ENCODE data around the gene GJD3. TPM values are rescaled to one million over a fixed set of nuclear protein-coding genes. Genes with fewer than 3 reads are reported as not detected.

The GJD3 gene
- total and polyA plus RNA-seq, 9 of the 15 experiments (the other 6 are each of a cell fraction or from before 2014, with no cell fraction given), result 0.17 to 0.38 TPM; not detected in 7

DNA sequence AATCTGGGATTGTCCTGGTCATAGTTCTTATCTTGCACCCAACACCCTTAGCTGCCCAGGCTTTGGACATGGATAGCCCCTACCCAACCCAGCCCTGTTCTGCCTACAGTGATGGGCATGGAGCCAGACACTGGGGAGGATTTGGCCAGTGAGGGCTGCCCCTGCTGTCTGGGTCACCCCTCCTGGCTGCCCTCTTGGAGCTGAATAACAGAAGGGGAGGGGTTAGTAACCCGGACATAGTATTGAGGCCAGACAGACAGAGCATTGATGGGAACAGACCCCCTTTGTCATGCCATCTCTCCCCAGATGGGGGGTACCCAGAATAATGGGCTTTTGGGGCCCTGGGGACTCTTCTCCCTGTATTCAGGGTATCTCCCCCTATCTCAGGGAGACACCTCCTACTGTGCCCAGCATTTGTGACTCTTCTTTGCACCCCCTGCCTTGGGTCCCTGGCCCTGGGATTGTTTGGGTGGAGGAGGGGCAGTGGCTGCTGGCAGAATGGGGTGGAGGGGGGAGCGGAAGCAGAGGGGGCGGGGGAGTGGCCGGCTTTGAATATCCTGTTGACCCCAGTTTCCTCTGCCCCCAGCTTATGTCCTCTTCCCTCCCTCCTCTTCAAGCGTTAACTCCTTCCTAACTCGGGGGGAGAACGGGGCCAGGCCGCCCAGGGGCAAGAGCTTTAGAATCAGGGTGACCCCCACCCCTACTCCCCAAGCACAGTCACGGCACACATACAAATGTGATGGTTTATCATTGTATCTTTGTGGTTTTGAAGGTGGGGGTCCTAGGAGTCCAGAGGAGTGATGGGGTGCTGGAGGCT, 17.0 kb downstream of the GJD3 start:
- Histone ChIP-seq H4K20me1 (replicated peaks; ENCODE audit: control insufficient read depth, insufficient read depth, low read length) (0 out of 2 replicates have a peak, but pooled peaks cover 3% of the 10 kb centered on the region), H3K4me3 (no peak overlapping the region), H3K4me2 (ENCODE audit: insufficient read depth, low read length) (peak overlapping the region; percentile 38; the same call in 1 of the 2 replicates), H3K9me3 (replicated peaks; ENCODE audit: control insufficient read depth, insufficient read depth, low read depth, low read length) (no peaks in the 10 kb centered on the region), H2AFZ (ENCODE audit: low read depth, low read length) (no peak overlapping the region), H3K9me1 (ENCODE audit: control insufficient read depth, insufficient read depth, low read length) (no peaks in the 10 kb centered on the region), H3K36me3 (ENCODE audit: control insufficient read depth, insufficient read depth, low read length) (peaks cover 46% of the 10 kb centered on the region; the same call in 2 of the 3 replicates), H3K27me3 (ENCODE audit: control insufficient read depth in 2 of 2, insufficient read depth in 2 of 2, low read length in 2 of 2) (no peaks in the 10 kb centered on the region), H3K9ac (ENCODE audit: insufficient read depth in 1 of 2, low read depth in 2 of 2, low read length in 2 of 2) (peak overlapping the region; percentile 16 to 44; a peak in 2 of 4 replicates), H3K27ac (ENCODE audit: extremely low read depth, low read depth, low read length) (peak overlapping the region; percentile 15; the same call in 1 of the 3 replicates), H3K79me2 (ENCODE audit: control insufficient read depth, insufficient read depth, low read length) (peaks cover 64% of the 10 kb centered on the region), H3K4me1 (replicated peaks in 1 of 2; ENCODE audit: control insufficient read depth in 2 of 2, insufficient read depth in 2 of 2, low read length in 2 of 2) (peaks cover 50 to 74% of the 10 kb centered on the region in 2 experiments)
- ChIA-PET CTCF (ENCODE audit: low intra/inter-chr PET ratio) (no interaction called here), POLR2A (interaction anchor here (1.1 kb wide), 1 partner anchor 11 kb away, joined by 4 read pairs; no protein-coding TSS in a partner anchor)
- WGBS (ENCODE audit: insufficient coverage, low coverage, missing lambda C conversion rate), result 33% methylated on average over 4 of the region's 9 CpGs
- DNase-seq (ENCODE audit: extremely low read depth in 1 of 4, low spot score in 3 of 4) (peak in 2 of 4 experiments; percentile 49 to 52), ATAC-seq (no peak), FAIRE-seq (no peak)
- TF ChIP-seq SMARCE1 (IDR thresholded peaks at IDR 0.05) (no peak), GABPA (tag; conservative IDR thresholded peaks at IDR 0.05; ENCODE audit: low read depth) (peak; percentile 77), PHB2 (IDR thresholded peaks at IDR 0.05; ENCODE audit: low read depth) (no peak), ZNF384 (IDR thresholded peaks at IDR 0.05; ENCODE audit: low read depth, low read length) (no peak), PHF21A (IDR thresholded peaks at IDR 0.05; ENCODE audit: borderline replicate concordance, low read depth) (no peak)
- TF ChIP-seq, protein P1, sequence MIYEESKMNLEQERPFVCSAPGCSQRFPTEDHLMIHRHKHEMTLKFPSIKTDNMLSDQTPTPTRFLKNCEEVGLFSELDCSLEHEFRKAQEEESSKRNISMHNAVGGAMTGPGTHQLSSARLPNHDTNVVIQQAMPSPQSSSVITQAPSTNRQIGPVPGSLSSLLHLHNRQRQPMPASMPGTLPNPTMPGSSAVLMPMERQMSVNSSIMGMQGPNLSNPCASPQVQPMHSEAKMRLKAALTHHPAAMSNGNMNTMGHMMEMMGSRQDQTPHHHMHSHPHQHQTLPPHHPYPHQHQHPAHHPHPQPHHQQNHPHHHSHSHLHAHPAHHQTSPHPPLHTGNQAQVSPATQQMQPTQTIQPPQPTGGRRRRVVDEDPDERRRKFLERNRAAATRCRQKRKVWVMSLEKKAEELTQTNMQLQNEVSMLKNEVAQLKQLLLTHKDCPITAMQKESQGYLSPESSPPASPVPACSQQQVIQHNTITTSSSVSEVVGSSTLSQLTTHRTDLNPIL (CRISPR knock-in tag; IDR thresholded peaks at IDR 0.05), result no peak
- TF ChIP-seq, protein P2, sequence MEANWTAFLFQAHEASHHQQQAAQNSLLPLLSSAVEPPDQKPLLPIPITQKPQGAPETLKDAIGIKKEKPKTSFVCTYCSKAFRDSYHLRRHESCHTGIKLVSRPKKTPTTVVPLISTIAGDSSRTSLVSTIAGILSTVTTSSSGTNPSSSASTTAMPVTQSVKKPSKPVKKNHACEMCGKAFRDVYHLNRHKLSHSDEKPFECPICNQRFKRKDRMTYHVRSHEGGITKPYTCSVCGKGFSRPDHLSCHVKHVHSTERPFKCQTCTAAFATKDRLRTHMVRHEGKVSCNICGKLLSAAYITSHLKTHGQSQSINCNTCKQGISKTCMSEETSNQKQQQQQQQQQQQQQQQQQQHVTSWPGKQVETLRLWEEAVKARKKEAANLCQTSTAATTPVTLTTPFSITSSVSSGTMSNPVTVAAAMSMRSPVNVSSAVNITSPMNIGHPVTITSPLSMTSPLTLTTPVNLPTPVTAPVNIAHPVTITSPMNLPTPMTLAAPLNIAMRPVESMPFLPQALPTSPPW (CRISPR knock-in tag; IDR thresholded peaks at IDR 0.05), result peak; percentile 86
- BruUV-seq (replicated peaks), result no TSS peak
- in situ Hi-C loops (cut with MboI) (no loop called here), intact Hi-C loops (cut with micrococcal nuclease) (no loop called here)

Data from K562 (cell line).